ENCODE results near the gene ALAS2.
"Not testable (repeated sequence)": the region's sequence is repeated elsewhere in the genome, so short reads cannot be mapped to it uniquely, and the experiment has no call there.

The ALAS2 gene

DNA sequence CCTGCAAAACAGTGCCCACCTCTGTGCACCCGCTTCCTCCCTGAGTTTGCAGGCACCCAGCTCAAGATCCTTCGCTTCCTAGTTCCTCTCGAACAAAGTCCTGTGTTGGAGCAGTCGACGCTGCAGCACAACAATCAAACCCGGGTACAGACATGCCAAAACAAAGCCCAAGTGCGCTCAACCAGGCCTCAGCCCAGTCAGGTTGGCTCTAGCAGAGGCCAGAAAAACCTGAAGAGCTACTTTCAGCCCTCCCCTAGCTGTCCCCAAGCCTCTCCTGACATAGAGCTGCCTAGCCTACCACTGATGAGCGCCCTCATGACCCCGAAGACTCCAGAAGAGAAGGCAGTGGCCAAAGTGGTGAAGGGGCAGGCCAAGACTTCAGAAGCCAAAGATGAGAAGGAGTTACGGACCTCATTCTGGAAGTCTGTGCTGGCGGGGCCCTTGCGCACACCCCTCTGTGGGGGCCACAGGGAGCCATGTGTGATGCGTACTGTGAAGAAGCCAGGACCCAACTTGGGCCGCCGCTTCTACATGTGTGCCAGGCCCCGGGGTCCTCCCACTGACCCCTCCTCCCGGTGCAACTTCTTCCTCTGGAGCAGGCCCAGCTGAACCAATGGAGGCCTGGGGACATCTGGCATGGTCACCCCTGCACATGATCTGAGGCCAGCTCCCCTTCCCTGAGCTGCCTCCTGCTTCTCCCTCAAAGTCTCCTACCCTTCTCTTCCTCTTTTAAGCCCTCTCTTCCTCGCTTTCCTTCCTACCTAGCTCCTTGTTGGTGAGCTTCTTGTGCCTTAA is 23.8 kb downstream of the ALAS2 start:
- DNase-seq (ENCODE audit: low spot score): no peak

DNA sequence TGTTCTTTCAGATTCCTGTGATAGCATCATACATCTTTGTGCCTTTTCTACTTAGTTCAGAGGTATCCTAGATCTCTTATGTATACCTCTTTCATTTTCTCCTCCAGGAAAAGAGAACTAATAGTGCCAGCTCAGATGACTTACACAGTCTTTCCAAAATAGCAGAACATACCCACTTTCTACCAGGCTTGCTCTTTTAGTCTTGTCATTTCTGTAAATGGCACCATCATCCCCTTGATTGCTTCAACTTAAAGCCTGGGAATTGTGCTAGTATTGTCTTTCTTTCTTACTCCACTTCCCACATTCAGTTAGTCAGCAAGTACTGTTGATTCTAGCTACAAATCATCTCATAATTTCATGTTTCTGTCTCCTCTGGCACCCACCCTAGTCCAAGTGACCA is 25.5 kb downstream of the ALAS2 start:
- DNase-seq (ENCODE audit: low spot score): no peak

DNA sequence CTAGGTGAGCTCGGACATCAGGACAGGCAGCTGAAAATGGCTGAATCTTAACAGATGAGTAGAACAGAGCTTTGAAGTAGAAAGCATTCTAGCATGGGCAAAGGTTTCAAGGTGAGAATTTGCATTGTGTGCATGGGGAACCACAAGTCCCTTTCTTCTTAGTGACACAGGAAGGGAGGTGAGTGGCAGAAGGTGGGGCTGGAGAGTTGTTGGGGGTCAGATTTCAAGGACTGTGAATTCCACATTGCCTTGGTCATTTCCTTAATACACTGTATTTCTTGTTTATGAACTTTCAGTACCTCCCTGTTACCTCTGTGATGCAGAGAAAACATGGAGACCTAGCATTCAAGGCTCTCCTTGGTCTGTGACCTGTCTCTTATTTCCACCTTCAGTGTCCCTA is 26.5 kb downstream of the ALAS2 start:
- DNase-seq (ENCODE audit: low spot score): no peak

DNA sequence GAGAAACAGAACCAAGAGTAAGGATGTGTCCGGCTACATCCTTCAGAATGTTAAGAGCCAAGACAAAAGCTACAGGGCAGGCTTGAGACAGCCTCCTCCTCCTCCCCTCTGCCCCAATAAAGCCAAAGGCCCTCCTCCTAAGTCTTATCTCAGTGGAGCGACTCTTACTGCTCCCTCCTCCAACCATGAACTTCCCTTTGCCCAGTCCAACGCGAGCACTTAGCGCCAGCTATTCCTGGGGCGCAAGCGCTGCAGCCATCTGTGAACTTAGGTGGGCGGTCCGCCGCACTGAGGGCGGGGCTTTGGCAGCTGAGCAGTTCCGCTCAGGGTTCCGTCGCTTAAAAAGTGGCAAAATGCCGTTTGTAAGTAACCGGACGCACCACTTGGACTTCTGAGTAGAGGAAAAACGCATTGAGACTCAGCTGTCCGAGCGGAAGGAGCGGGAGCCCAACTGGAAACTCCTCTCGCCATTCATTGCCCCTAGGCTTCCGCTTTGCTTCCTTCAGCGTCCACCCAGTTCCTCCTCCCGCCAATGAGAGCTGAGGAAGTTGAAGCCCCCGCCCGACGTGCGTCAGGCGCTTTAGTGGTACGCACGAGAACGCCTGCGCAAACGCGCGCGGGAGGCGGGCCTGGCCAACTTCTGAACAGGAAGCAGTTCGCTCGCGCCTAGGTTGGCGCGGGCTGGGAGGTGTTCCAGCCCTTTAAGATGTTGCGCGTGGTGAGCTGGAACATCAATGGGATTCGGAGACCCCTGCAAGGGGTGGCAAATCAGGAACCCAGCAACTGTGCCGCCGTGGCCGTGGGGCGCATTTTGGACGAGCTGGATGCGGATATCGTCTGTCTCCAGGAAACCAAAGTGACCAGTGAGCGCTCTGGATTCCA is 30.8 kb downstream of the ALAS2 start, which contains the start of gene APEX2:
TSS of gene APEX2 (plus strand) at position 647 of the 882 bp plus-strand sequence. CDS start at position 707, 60 bp downstream.
- peak; percentile 93 for DNase-seq (ENCODE audit: low spot score)

DNA sequence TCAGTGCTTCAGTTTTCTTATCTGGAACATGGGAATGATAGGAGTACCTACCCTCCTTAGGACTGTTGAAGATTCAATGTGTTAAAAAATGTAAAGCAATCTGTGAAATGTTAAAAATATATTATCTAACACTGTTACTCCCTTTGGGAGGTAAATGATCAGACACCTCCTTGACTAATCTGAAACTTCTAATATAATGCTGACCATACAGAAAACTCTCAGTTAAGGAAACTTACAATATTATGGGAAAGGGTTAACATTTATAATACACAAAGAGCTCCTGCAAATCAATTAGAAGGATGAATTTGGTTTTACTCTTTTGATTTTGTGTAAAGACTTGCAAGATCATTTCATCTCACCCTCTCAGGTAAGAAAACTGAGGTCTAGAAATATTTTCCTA is 35.2 kb downstream of the ALAS2 start:
- DNase-seq (ENCODE audit: low spot score): no peak

DNA sequence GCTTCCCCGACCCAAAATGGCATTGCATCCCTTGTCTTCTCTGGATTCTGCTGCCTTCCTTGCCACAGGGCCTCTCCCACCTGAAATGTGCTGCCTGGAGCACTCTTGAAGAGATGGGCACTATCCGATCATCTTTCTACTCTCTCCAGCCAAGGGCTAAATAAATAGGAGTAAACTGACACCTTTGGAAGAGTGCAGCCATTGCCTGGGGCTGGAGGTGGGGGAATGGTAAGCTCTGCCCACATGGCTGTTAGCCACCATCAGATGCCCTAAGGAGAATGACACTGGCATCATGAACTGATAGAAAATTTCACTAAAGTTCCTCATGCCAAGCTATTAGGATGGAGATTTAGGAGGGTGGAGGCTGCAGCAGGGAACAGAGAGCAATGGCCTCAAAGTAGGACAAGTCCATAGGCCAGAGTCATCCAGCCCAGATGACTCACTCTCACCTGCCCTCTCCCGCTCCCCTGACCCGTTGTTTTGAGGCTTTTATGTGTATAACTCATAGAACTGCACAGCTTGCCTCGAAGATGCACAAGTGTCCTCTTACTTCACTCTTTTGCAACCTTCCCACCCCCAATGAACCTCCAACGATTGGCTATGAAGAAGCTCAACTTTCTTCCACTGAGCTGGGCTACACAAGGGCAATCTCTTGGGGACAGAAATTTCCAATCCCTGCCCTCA is 36.0 kb downstream of the ALAS2 start:
- DNase-seq (ENCODE audit: low spot score): peak; percentile 25

DNA sequence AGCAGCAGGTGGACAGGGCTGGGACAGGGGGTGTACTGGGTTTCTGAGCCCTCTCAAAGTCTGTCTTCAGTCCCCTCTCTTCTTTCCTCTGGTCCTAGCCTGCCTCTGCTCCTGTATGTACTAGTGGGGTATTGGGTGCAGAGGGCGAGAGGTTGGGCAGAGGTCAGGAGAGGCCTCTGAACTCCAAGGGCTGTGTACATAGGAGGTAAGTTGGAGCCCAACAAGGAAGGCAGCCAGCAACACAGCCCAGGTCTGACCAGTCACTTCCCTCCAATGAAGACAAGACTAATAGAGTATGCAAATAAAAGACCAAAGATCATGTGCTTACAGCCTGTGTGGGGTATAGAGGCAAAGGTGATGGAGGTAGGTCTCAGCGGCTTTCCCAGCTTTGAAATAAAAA is 36.7 kb downstream of the ALAS2 start, which contains the start of gene PFKFB1:
TSS of gene PFKFB1 (minus strand) at position 90 of the 400 bp plus-strand sequence. CDS start 181 bp downstream, outside the sequence.
- DNase-seq (ENCODE audit: low spot score): no peak

DNA sequence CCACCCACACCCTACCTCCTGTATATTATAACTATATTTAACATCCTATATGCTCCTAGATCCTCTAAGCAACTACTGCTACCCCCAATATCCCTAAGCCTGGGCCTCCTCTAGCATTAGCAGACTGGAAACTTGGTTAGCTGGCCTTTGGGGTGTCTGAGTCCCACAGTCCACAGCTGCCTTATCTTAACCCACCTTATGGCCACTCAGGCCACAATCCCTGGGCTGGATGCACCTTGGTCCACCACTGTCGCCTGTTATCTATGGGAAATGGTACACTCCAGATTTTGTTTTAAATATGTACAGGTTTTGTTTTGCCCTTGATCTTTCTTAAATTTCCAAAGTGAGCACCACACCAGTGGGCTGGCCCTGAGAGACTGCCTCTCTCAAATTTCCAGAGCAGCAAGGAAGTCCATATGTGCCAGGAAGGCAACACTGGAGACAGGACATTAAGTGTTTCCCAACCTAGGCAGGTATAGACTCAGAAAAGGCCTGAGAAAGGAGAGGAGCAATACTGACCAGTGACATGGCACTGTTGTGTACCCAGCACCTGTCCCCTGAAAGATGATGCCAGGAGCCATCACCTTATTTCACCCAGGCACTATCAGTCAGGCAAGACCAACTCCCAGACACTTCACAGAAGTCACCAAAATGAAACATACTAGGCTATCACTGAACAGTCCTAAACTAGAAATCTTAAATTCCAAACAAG is 37.7 kb downstream of the ALAS2 start:
- DNase-seq (ENCODE audit: low spot score): no peak

DNA sequence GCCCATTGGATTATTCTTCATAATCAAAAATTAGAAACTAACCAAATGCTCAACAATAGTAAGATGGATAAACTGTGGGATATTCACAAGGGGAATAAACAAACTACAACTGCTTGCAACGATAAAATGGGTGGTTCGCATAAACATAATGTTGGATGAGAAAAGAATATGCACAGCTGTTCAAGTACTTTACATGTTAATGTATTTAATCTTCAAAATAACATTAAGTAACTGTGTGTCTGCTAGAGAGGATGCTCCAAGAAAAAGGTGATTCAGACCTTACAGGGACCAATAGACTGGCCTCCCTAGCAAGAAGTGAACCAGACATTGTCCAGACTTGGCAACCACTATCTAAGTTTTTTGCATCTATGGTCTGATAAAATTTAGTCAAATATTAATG is 39.1 kb downstream of the ALAS2 start:
- no peak for DNase-seq (ENCODE audit: low spot score)

DNA sequence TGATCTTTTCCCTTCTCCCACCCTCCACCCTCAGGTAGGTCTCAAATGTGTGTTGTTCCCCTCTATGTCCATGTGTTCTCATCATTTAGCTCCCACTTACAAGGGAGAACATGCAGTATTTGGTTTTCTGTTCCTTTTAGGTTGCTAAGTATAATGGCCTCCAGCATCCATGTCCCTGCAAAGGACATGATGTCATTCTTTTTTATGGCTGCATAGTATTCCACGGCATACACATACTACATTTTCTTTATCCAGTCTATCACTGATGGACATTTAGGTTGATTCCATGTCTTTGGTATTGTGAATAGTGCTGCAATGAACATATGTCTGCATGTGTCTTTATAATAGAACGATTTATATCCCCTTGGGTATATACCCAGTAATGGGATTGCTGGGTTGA is 47.5 kb downstream of the ALAS2 start:
- DNase-seq (ENCODE audit: low spot score): not testable (repeated sequence)

DNA sequence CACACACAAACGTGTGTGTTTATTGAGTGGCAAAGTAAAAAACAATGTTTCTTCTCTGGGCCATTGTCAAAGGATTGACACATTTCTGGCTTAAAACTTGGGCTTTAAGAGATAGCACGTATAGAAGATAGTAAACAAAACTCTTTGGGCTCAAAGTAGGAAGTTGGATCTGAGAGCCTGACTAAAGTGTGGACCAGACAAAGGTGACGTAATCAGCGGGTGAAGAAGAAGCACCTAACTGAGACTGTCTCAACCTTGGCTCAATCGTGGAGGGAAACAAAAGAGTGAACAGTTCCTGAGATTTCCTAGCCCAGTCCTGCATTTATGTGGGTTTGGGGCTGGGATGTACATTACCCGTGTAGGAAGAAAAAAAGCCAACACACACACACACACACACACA is 50.4 kb downstream of the ALAS2 start:
- peak; percentile 18 for DNase-seq (ENCODE audit: low spot score)

DNA sequence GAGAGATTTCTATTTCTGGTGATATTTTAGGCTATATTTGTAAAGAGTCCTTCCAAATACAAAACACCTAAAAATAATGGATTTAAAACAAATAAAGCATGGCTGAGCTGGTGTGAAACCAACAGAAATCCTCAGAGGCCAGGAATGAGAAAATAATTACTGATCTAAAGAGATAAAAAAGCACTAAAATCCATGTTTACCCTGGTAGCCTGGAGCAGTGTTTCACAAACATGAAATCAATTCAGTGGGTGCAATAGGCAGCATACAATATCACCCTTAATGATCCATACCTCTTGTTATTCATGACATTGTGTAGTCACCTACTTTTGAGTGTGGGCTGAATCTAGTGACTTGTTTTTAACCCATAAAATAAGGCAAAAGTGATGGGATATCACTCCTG is 51.3 kb downstream of the ALAS2 start:
- no peak for DNase-seq (ENCODE audit: low spot score)

DNA sequence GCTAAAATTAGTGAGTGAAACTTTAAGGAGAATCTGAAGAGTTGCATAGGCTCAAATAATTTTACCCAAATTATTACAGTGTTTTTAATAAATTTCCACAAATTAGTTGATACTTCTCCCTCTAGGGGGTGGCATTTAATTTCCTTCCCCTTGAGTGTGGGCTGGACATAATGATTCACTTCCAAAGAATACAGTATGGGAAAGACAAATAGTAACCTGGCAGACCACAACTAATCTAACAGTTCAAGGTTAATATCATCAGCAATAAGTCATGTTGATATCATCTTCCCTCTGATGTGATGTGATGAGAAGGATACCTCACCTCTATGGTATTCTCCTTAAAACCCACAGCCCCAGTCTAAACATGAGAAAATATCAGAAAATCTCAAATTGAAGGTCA is 52.3 kb downstream of the ALAS2 start:
- DNase-seq (ENCODE audit: low spot score): no peak

DNA sequence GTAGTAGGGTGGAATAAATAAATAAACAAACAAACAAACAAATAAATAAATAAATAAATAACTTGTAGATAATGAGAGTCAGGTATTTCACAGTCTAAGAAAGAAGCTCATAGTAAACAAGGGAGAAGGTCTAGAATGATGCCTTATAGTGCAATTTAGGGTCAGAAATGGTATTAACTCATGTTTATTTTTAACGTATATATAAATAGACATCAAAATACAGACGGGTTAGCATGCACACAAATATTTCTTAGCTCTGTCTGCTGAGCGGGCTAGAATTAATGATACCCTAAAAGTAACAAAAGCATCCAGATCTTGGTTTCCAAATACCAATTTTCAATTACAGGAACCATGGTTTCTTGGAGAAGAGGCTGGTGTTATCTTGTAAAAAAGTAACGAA is 53.4 kb downstream of the ALAS2 start:
- no peak for DNase-seq (ENCODE audit: low spot score)

DNA sequence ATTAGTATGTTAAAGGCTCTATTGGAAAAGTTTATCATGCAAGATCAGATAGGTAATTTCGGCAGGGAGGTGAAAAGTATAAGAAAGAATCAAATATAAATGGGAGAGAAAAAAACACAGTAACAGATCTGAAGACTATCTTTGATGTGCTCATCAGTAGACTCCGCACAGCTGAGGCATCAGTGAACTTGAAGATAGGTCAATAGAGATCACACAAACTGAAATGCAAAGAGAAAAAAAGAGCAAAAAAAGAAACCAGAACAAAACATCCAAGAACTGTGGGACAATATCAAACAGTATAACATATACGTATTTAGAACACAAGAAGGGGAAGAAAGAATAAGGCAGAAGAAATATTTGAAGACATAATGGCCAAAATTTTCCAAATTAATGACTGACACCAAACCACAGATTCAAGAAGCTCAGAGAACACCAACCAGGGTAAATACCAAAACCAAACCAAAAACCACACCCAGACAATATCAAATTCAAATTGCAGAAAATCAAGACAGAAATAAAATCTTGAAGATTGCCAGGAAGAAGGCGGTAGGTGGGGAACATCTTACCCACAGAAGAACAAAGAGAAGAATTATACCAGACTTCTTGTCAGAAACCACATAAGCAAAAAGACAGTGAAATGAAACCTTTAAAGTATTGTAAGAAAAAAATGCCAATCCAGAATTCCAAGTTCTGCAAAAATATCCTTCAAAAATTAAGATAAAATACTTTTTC is 65.8 kb downstream of the ALAS2 start:
- no peak for DNase-seq (ENCODE audit: low spot score)

DNA sequence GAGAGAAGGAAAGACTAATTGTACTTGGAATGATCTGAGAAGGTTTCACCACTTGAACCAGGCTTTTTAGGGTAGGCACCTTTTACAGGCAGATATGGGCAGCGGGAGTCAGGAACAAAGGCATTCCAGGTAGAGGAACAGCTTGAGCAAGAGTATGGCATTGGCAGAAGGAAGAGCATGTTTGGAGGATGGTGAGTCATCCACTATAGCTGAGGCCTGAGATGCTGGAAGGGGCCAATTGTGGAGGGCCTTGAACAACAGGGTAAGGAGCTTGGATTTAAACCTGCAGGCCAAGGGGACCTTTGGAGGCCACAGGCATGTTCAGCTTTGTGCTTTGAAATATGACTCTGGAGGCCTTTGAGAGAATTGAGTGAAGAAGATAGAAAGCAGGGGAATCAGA is 69.0 kb downstream of the ALAS2 start:
- DNase-seq (ENCODE audit: low spot score): no peak

Data from pons (tissue), 1 donor.